Stimulated activated CD4-positive, alpha-beta T cell treated with anti-CD3 and anti-CD28 coated beads, TNF-alpha, amount 100 ng/mL, for 4 hours (primary cell): ENCODE results near the gene MAP2K3.

ENCODE experiments used
- DNase-seq, 3 experiments: peaks; one replicate each; pipeline ENCODE4 v3.0.0-alpha.2; 2020; ENCODE audit warnings: low read depth in 3 of 3

MAP2K3 gene

GRCh38 chr17:21252796-21253645, 31.5 kb upstream of the MAP2K3 start, which contains the start of gene NATD1:
TSS of gene NATD1 (minus strand) at chr17:21253410. CDS start at chr17:21253264, 146 bp downstream.
- peak; percentile 42 to 53 (median 45) for DNase-seq

DNA sequence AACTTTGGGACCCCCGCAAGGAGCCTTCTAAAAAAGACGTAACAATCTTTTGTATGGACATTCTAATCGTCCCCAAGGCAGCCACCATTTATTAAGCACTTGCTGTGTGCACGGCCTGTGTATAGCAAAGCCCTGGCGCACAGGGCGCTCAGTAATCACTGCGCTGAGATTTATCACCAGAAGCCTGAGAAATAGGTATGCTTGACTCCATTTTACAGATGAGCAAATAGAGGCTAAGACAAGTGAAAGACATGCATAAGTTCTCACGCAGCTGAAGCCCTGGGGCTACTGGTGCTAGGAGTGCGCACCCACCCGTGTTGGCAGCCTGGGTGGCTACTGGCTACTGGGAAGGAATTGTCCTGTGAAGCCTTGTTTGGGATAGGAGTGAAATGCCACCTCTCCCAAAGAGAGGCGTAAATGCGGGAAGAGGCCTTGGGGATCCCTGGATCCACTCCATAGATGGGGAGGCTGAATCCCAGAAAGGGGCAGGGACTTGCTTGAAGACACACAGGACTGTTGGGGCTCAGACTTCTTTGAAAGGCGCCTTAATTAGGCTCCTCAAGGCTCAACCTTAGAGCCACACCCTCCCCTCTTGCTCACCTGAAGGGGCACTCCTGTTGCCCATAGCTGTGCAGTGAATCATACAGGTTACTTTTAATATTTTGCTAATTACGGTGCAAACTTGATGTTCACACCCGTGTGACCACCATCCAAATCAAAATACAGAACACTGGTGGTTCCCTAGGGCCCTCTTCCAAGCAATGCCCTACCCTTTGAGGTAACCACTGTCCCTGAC, 30.7 kb upstream of the MAP2K3 start:
- DNase-seq = no peak

DNA sequence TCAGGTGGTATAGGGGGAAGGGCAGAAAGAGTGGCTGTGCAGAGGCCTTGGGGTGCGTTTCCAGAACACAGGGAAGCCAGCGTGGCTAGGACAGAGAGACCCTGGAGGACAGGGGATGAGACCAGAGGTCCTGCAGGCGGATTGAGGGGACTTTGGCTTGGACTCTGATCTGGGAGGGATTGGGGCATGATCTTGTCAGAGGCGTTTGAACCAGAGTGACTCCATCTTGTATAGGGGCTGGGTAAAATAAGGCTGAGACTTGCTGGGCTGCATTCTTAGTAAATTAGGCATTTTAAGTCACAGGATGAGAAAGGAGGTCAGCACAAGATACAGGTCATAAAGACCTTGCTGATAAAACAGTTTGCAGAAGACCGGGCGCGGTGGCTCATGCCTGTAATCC, 25.9 kb upstream of the MAP2K3 start:
- no peak for DNase-seq

- no peak for DNase-seq
Observed at GRCh38 chr17:21262259-21262993, 22.1 kb upstream of the MAP2K3 start.

DNA sequence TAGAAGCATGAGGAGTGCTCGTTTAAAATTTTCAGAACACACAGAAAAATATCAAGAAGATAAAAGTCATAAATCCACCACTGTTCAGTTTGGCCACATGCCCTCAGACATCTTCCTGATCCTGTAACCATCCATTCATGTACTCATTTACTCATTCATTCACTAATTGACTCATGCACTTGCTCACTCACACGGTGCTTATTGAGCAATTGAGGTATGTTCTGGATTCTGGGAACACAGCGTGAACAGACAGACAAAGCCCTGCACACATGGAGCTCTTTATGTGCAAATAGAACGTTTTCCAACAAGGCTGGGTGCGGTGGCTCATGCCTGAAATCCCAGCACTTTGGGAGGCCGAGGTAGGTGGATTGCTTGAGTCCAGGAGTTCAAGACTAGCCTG, 21.1 kb upstream of the MAP2K3 start:
- no peak for DNase-seq

- DNase-seq = no peak
Observed at GRCh38 chr17:21268596-21269188, 15.8 kb upstream of the MAP2K3 start.

- no peak for DNase-seq
Observed at GRCh38 chr17:21269394-21269793, 15.1 kb upstream of the MAP2K3 start.

DNA sequence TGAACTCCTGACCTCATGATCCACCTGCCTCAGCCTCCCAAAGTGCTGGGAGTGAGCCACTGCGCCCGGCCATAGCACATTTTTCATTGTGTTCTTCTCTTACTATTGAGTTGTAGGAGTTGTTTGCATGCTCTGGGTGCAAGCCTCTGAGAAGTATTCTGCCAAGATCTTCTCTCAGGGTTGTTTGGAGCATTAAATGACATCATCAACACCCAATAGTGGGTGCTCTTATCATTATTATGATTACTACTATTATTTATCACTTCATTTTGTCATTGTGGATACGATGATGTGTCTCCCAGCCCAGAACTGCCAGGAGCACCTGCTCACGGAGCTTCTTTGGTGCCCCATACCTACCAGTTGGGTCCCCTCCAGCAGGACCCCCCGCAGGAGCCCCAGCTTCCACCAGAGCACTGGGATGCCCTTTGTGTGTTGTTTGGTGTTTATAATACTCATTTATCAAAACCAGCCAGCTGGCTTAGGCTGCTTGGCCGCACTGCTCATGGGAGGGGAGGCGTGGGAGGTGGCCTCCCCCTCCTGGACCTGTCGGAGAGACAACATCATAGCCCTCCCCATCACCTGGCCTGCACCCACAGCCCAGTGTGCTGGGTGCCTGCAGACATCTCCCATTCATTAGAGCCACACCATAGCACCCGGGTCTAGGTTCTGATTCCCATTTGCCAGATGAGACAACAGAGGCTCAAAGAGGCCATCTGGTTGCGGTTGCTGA, 12.9 kb upstream of the MAP2K3 start:
- no peak for DNase-seq

DNA sequence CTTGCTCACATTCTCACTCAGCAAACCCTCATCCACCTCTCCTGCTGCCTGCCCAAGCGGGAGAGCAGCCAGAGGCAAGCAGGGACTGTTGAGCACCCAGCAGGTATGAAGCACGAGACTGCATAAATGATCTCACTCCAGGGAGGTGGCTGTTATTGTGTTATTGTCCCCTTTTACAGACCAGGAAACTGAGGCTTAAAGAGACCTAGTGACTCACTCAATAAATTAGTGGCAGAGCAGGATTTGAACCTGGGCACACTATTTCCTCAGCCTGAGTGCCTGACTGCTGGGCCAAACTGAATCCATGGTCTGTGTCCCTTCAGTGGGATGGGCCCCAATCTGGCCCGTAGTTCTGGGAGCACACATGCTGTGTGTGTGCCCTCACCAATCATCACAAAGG, 12.3 kb upstream of the MAP2K3 start:
- DNase-seq = no peak

GRCh38 chr17:21272881-21273792, 11.4 kb upstream of the MAP2K3 start:
- no peak for DNase-seq

GRCh38 chr17:21275047-21275578, 9.4 kb upstream of the MAP2K3 start:
- no peak for DNase-seq

DNA sequence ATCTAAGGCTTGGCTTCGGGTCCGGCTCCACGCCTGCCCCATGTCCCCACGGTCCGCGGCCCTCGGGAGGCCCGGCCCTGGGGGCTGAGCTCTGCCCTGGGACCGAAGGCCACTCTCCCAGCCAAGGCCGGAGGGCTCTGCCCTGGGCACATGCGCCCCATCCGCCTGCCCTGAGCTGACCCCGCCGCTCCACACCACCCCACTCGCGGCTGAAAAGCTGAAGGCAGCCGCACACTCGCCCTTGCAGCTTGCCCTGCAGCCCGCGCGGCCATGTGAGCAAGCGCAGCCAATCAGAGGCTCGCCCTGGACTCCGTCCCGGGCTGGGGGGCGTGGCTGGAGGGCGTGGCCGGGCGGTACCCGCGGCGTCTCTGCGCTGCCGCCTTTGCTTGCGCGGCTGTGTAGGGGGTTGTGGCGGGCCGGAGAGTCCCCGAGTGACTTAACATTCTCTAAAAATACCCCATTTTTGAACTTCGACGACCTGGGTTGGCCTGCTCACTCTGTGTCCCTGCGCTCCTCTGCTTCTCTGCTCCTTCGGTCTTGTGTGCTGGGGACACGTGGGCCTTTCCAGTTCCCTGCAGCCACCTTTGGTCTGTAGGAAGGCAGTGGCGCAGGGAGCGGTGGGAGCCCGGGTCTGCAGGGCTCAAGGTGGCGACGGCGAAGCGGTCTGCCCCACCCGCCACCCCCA, 8.8 kb upstream of the MAP2K3 start:
- peak; percentile 93 to 97 (median 93) for DNase-seq

- DNase-seq = no peak
Observed at GRCh38 chr17:21276264-21276588, 8.3 kb upstream of the MAP2K3 start.

DNA sequence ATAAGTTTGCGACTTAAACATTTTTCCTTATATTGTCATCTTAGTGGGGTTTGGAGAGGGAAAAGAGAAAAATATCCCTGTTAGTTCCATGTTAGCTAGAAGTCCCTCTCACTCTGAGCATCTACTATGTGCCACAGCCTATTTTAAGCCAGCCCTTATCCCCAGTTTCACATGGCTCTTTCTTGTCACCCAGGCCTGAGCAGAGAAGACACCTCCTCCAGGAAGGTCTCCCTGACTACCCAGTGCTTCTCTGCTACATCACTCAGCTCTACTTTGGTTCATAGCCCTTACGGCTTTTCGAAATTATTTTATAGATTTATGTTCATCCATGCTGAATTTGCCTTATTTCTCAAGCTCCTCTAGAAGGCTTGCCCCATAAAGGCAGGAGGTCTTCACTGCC, 7.2 kb upstream of the MAP2K3 start:
- DNase-seq = no peak

- DNase-seq = no peak
Observed at GRCh38 chr17:21278450-21279197, 5.9 kb upstream of the MAP2K3 start.

- DNase-seq = no peak
Observed at GRCh38 chr17:21279198-21279535, 5.3 kb upstream of the MAP2K3 start.

DNA sequence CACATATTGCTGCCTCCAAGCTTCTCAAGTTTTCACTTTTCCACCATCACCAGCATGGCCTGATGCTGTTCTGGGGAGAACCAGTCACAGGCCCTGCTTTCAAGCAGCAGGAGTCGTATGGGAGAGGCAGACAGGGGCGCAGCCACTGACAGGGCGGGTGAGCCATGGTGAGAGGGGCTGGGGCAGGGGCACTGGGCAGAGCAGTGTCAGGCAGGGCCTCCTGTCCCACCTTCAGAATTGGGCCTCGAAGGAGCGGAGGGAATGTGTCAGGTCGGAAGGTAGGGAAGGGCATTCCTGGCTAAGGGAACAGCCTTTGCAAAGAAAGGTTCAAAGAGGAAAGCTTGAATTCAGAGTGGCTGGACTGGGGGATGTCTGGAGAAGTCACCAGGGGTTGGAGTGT, 4.9 kb upstream of the MAP2K3 start:
- no peak for DNase-seq

DNA sequence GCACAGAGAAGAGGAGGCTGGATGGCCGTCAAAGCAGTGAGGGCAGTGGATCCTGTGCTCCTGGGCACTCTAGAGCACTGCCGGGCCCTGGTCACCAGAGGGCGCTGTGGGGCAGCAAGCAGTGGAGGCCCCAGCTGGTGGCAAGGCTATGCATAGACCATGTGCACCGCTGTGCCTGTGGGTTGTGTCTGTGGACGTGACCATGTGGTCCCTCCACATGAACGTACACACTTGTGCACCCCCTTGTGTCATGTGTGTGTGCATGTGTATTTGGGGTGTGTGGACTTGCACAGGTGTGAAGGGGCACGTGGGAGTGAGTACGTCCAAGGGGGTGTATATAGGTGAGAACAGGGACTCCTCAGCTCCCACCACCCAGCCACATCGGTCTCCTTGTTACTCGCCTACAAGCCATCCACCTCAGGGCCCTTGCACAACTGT, 4.4 kb upstream of the MAP2K3 start:
- peak; percentile 80 to 93 (median 87) for DNase-seq

GRCh38 chr17:21282231-21282630, 2.3 kb upstream of the MAP2K3 start:
- no peak for DNase-seq
